OCI-LY1 (cell line): ENCODE results near the gene SLC4A8.

ENCODE experiments used
- H2AFZ ChIP-seq: fragments of 200-600 bp; sonication (generic), shearing (Covaris generic); 2 replicates; pipeline ENCODE4 v1.6.0; 2014; ENCODE audit warnings: antibody characterized with exemption, mild to moderate bottlenecking, low read length
- H3F3A ChIP-seq: fragments of 200-600 bp; sonication (generic), shearing (Covaris generic); 2 replicates; pipeline ENCODE4 v1.6.0; 2014; ENCODE audit warnings: mild to moderate bottlenecking, antibody characterized with exemption, low read length, moderate library complexity; ENCODE audit not compliant: insufficient read depth
- H3K27ac ChIP-seq: fragments of 200-600 bp; sonication (generic); 2 replicates; pipeline ENCODE4 v1.5.1; 2014; ENCODE audit warnings: low read length, mixed run types, mild to moderate bottlenecking, low read depth; ENCODE audit not compliant: poor library complexity, severe bottlenecking
- H3K27me3 ChIP-seq: fragments of 200-600 bp; sonication (generic); 2 replicates; pipeline ENCODE4 v1.6.0; 2014; ENCODE audit warnings: antibody characterized with exemption, mild to moderate bottlenecking, low read length, moderate library complexity; ENCODE audit not compliant: insufficient read depth
- H3K36me3 ChIP-seq: fragments of 200-600 bp; sonication (generic); 2 replicates; pipeline ENCODE4 v1.6.1; 2014; ENCODE audit warnings: mild to moderate bottlenecking, antibody characterized with exemption, low read length, moderate library complexity, mixed read lengths; ENCODE audit not compliant: insufficient read depth
- H3K4me1 ChIP-seq: fragments of 200-600 bp; sonication (generic); 2 replicates; pipeline ENCODE4 v1.5.1; 2014; ENCODE audit warnings: mild to moderate bottlenecking, low read length, moderate library complexity; ENCODE audit not compliant: insufficient read depth, severe bottlenecking
- H3K4me2 ChIP-seq: fragments of 200-600 bp; sonication (generic), shearing (Covaris generic); 2 replicates; pipeline ENCODE4 v1.6.1; 2014; ENCODE audit warnings: low read length
- H3K4me3 ChIP-seq: fragments of 200-600 bp; sonication (generic); 2 replicates; pipeline ENCODE4 v1.5.1; 2014; ENCODE audit warnings: low read length, low read depth, mild to moderate bottlenecking, mixed read lengths; ENCODE audit not compliant: poor library complexity, severe bottlenecking
- H3K79me2 ChIP-seq: fragments of 200-600 bp; shearing (Covaris generic); 2 replicates; pipeline ENCODE4 v1.6.1; 2016; ENCODE audit warnings: mixed run types, low read length, mixed read lengths; ENCODE audit not compliant: insufficient read depth
- H3K9ac ChIP-seq: fragments of 200-600 bp; sonication (generic), shearing (Covaris generic); 2 replicates; pipeline ENCODE4 v1.6.1; 2014; ENCODE audit warnings: mild to moderate bottlenecking, low read length, mixed read lengths
- H3K9me2 ChIP-seq: fragments of 200-600 bp; sonication (generic), shearing (Covaris generic); 2 replicates; pipeline ENCODE4 v1.6.1; 2014; ENCODE audit warnings: low read depth, mild to moderate bottlenecking, low read length, mixed read lengths
- H3K9me3 ChIP-seq: fragments of 200-600 bp; shearing (Covaris generic); 2 replicates; pipeline ENCODE4 v1.6.1; 2014; ENCODE audit warnings: low read length, mixed read lengths
- H4K20me1 ChIP-seq: fragments of 200-600 bp; sonication (generic), shearing (Covaris generic); 2 replicates; pipeline ENCODE4 v1.6.0; 2016; ENCODE audit warnings: mild to moderate bottlenecking, low read length; ENCODE audit not compliant: insufficient read depth
- CTCF ChIP-seq: fragments of 200-600 bp; sonication (generic), shearing (Covaris generic); IDR thresholded peaks from 2 replicates; pipeline ENCODE4 v1.5.1; 2017; ENCODE audit warnings: mild to moderate bottlenecking, antibody characterized with exemption, low read length, moderate library complexity, mixed read lengths
- EZH2 ChIP-seq: fragments of 200-600 bp; sonication (generic), shearing (Covaris generic); IDR thresholded peaks from 2 replicates; pipeline ENCODE4 v1.8.0; 2017; ENCODE audit warnings: borderline replicate concordance, mixed run types, mild to moderate bottlenecking, antibody characterized with exemption, low read length, moderate library complexity, mixed read lengths

The SLC4A8 gene

GRCh38 chr12:51533799-51534198 is 109.2 kb downstream of the SLC4A8 start:
- Histone ChIP-seq H2AFZ (no peak overlapping the region), H3K4me2 (no peak overlapping the region), H3K79me2 (no peaks in the 10 kb centered on the region)

GRCh38 chr12:51534216-51535074 is 109.8 kb downstream of the SLC4A8 start:
- no peak for TF ChIP-seq EZH2
- TF ChIP-seq CTCF = no peak
- Histone ChIP-seq H3K9me3 (no peaks in the 10 kb centered on the region), H3F3A (no peaks in the 10 kb centered on the region), H3K27me3 (no peaks in the 10 kb centered on the region), H3K4me2 (no peak overlapping the region), H3K4me3 (no peak overlapping the region), H3K9ac (no peak overlapping the region), H3K4me1 (no peaks in the 10 kb centered on the region), H3K79me2 (no peaks in the 10 kb centered on the region), H3K36me3 (no peaks in the 10 kb centered on the region), H3K27ac (no peak overlapping the region), H2AFZ (no peak overlapping the region), H4K20me1 (no peaks in the 10 kb centered on the region), H3K9me2 (no peaks in the 10 kb centered on the region)

More at GRCh38 chr12:51533799-51534198, 109.2 kb downstream of the SLC4A8 start:
- H3K9ac ChIP-seq = no peak overlapping the region
- no peaks in the 10 kb centered on the region for H4K20me1 ChIP-seq
- no peaks in the 10 kb centered on the region for H3K36me3 ChIP-seq
- no peaks in the 10 kb centered on the region for H3K9me3 ChIP-seq
- no peaks in the 10 kb centered on the region for H3K27me3 ChIP-seq
- H3K9me2 ChIP-seq = no peaks in the 10 kb centered on the region
- TF ChIP-seq EZH2 = no peak
- TF ChIP-seq CTCF = no peak
- H3K4me1 ChIP-seq = no peaks in the 10 kb centered on the region
- no peak overlapping the region for H3K27ac ChIP-seq
- H3K4me3 ChIP-seq = no peak overlapping the region
- no peaks in the 10 kb centered on the region for H3F3A ChIP-seq

GRCh38 chr12:51536159-51536558 is 111.5 kb downstream of the SLC4A8 start:
- H3K27me3 ChIP-seq = no peaks in the 10 kb centered on the region

More at GRCh38 chr12:51536159-51536558, 111.5 kb downstream of the SLC4A8 start:
- Histone ChIP-seq H3K9me2 (no peaks in the 10 kb centered on the region), H3K4me2 (no peak overlapping the region), H3K36me3 (no peaks in the 10 kb centered on the region), H3K27ac (no peak overlapping the region), H4K20me1 (no peaks in the 10 kb centered on the region), H3F3A (no peaks in the 10 kb centered on the region), H3K9me3 (no peaks in the 10 kb centered on the region), H3K79me2 (no peaks in the 10 kb centered on the region), H2AFZ (no peak overlapping the region), H3K4me3 (no peak overlapping the region), H3K9ac (no peak overlapping the region), H3K4me1 (no peaks in the 10 kb centered on the region)
- TF ChIP-seq CTCF = no peak
